Measurements from ENCODE around the gene ABLIM3.

The ABLIM3 gene

GRCh38 chr5:149133795-149134777 is 7.2 kb upstream of the ABLIM3 start:
- no peak for DNase-seq

- DNase-seq, result no peak
Observed at GRCh38 chr5:149134778-149135500, 6.4 kb upstream of the ABLIM3 start.

GRCh38 chr5:149135536-149136201 is 5.6 kb upstream of the ABLIM3 start:
- no peak for DNase-seq

- DNase-seq, result no peak
Observed at GRCh38 chr5:149138182-149138923, 2.9 kb upstream of the ABLIM3 start.

- no peak for DNase-seq
Observed at GRCh38 chr5:149140197-149141002, 893 bp upstream of the ABLIM3 start.

- no peak for DNase-seq
Observed at GRCh38 chr5:149141957-149142851, 911 bp downstream of the ABLIM3 start.

- no peak for DNase-seq
Observed at GRCh38 chr5:149143470-149143869, 2.2 kb downstream of the ABLIM3 start.

GRCh38 chr5:149144637-149145036 is 3.3 kb downstream of the ABLIM3 start:
- DNase-seq, result no peak

GRCh38 chr5:149145138-149145537 is 3.8 kb downstream of the ABLIM3 start:
- DNase-seq, result no peak

- no peak for DNase-seq
Observed at GRCh38 chr5:149147676-149148075, 6.4 kb downstream of the ABLIM3 start.

GRCh38 chr5:149149942-149150341 is 8.6 kb downstream of the ABLIM3 start:
- DNase-seq, result no peak

- DNase-seq, result no peak
Observed at GRCh38 chr5:149150457-149150856, 9.2 kb downstream of the ABLIM3 start.

GRCh38 chr5:149151717-149152116 is 10.4 kb downstream of the ABLIM3 start:
- DNase-seq, result no peak

GRCh38 chr5:149152317-149152746 is 11.0 kb downstream of the ABLIM3 start:
- DNase-seq, result no peak

- no peak for DNase-seq
Observed at GRCh38 chr5:149153193-149153750, 12.0 kb downstream of the ABLIM3 start.

GRCh38 chr5:149153751-149154610 is 12.7 kb downstream of the ABLIM3 start:
- DNase-seq, result no peak

- DNase-seq, result no peak
Observed at GRCh38 chr5:149154650-149155049, 13.4 kb downstream of the ABLIM3 start.

GRCh38 chr5:149156435-149157083 is 15.3 kb downstream of the ABLIM3 start:
- DNase-seq, result no peak

GRCh38 chr5:149157330-149157729 is 16.0 kb downstream of the ABLIM3 start:
- no peak for DNase-seq

Data from activated naive CD4-positive, alpha-beta T cell treated with Interleukin-2 at 50 U/mL for 16 hours (primary cell).